NCI-H146 treated with DMSO at 0.1 percent for 48 hours (cell line): Measurements from ENCODE around the gene COQ10B.

Experiments
- DNase-seq: peaks from one replicate; lab custom pipeline; 2025; ENCODE audit not compliant: unreplicated experiment; lab: John Stamatoyannopoulos, UW

The COQ10B gene

DNA sequence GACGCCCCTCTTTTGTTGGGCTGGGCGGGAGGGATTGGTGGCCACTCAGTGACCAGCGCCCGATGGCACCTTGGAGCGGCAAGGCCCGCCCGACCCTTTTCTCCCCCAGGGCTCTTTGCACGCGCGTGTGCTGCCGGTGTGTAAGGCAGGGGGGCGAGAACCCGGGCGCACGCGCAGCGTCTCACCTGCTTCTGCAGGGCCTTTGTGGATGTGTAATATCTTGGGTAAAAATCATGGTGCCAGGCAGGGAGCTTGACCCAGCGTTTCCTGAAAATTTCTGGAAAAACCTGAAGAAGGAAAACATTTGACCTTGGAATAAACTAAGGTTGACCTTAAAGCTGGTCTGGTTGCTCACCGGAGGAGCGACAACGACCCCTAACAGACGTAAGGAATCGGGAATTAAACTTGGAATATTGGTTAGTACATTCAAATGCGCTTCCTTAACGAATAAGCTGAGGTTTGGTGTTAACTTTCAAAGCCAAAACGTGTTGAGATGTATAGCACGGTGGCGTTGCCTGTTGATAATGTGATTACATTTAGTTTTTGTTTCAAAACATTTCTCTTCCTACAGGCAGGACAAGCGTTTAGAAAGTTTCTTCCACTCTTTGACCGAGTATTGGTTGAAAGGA is 47.3 kb downstream of the COQ10B start:
- DNase-seq, result no peak

DNA sequence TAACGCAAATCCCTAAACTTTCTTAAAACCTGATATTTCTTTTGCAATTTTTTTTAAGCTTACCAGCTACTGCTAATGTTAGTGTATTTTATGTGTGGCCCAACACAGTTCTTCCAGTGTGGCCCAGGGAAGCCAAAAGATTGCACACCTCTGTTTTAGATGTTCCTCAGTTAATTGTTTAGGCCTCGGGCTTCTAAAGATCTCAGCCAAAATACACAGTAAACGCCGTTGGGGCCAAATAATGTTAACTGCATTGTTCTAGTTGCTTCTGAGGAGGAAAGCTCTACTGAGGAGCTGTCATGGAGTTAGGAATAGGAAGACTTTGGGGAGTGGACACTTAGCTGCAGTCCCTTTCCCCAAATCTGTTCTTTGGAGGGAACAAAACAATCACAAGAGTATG is 48.8 kb downstream of the COQ10B start:
- no peak for DNase-seq

DNA sequence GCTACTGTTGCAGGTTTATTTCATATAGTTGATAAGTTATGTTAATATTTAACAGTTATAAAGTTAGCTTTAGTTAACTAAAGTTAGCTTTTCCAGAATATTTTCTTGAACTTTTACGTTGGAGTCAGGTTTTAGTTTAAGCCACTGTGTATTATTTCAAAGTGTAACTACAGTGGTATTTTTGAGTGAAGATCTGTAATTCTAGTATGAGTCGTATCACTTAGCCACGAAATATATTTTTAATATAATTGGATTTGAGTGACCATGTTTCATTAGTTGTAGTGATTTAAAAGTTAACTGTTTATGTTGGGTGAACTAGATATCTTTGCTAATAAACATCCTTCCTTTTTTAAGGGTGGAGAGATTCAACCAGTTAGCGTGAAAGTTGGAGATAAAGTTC is 49.3 kb downstream of the COQ10B start:
- DNase-seq, result no peak

DNA sequence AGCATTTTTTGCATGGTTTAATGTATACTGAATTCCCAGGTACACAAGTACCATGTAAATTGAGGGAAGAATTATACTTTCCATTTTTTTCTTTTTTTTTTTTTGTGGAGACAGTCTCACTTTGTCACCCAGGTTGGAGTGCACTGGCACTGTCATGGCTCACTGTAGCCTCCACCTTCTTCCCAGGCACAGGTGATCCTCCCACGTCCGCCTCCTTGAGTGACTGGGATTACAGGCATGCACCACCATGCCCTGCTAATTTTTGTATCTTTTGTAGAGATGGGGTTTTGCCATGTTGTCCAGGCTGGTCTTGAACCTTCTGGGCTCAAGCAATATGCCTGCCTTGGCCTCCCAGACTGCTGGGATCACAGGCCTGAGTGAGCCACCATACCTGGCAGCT is 50.6 kb downstream of the COQ10B start:
- no peak for DNase-seq

DNA sequence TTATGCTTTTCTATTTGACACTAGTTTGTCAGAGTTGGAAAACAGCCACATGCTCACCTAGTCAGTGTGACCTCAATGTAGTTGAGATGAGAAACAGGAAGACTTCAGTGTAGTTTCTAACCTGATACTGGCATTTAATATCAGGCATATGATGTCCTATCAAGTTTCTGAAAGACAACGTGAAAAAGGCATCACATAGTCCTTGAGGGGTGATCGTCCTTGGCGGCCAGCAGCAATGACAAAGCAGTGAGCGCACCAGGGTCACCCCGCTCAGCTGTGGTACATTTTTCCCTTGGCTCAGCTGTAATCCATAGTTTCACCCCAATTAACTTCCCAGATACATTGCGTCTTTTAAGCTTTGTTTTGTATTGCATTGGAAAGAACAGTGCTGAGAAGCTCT is 51.2 kb downstream of the COQ10B start:
- DNase-seq, result no peak

DNA sequence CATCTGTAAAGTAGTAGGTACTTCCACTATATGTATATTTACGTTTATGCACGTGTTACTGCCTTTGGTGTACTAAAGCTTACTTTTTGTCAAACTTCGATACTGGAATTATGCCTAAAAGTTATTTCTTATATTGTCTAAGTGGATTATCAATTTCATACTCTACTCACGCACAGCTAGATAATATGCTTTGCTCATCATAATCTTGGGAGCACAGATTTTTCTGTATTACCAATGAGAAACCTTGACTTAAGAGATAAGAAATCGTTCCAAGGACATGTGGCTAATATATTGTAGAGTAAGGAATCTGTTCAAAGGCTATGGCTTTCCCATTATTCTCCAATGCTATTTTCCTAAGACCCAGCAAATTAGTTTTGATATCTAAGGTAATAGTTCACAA is 53.3 kb downstream of the COQ10B start:
- no peak for DNase-seq

DNA sequence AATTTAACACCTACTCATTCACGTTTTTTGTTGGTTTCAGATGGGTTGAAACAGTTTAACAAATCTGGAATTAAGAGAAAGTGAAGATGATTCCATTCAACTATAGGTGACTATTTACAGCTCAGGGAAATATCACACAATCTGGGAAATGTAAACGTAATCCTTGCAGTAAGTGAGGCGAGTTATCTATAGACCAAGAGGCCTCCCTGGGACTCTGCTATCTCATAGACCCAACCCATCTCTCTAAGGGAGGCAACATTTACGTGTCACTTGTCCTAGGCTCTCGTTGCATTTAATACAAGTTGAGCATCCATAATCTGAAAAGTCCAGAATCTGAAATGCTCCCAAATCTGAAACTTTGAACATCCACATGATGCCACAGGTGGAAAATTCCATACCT is 60.6 kb downstream of the COQ10B start:
- no peak for DNase-seq

DNA sequence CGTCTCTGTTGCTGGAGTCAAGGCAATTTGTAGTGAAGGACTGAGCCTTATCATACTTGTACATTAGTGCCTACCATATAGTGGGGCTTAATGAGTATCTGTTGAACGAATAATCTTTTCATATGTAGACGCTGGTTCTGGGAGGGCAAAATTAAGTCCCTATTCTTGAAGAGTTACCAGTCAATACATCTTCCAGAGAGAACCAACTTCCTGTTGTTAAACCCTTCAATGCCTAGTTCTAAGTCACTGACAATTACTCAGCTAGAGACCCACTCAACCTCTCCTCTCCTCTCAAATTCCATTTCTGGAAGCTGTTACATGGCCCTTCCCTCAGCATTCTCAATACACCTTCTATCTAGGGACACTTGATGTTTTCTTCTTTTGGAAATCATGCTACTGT is 61.4 kb downstream of the COQ10B start:
- no peak for DNase-seq

DNA sequence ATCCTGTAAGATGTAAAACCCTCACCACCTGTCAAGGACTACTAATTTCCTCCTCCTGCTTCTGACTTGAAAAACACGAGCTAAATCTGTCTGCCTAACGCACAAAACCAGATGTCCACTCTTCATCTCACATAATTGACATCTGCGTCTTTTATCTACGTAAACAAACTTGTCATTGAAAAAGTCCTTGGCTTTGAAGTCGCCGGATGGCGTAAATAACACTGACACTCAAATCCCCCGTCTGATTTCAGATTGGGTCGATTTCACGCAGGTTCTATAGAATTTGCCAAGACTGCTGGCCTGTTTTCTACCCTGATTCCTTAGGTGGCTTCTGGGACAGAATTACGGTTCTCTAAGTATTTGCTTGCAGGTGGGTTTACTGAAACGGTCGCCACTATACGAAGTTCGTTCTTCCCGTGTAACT is 62.0 kb downstream of the COQ10B start:
- DNase-seq, result no peak

DNA sequence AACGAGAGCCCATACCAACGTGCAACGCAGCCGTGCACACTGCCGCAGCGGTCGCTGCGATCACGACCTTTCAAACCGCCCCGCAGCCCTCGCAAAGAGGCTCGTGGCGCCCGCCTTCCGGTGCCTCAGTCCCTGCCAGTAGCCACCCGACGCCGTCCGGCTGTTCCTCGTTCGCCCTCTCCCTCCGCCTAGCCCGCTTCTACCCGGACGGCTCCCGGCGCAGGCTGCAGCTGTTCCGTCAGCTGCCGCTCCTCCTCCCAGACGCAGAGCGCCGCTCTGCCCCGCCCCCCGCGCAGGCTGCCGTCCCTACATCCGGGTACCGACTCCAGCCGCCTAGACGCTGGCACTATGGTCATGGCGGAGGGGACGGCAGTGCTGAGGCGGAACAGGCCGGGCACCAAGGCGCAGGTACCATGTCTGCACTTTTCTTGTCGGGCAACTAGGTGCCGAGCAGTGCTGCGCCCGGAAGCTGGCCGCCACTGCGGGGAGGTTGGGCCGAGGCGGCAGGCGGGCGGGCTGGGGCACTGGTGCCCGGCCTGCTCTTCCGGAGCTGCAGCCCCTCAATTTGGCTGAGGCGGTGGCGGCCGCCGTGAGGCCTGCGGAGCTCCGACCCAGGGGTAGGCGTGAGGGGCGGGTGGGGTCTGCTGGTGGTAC is 62.5 kb downstream of the COQ10B start, which contains the start of gene MOB4:
Gene MOB4, plus strand, starts transcription at position 328 of the 654 bp plus-strand sequence. Its CDS starts 21 bp downstream, at position 349.
- peak; percentile 81 for DNase-seq

DNA sequence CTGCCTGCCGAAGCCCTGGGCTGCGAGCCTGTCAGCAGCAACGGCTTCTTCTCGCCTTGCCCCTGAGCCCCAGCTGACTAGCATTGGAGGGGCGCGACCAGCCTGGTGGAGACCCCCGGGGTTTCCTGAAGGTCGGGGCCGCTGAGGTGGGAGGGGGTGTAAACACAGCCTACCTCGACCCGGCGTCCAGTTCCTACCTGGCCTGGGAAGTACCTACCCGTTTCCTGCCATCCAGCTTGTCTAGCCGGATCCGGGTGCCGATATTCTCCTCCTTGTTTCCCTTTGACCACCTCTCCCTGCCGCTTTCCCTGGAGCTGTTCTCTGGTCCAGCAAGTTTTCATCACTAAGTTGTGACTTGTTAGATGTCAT is 63.0 kb downstream of the COQ10B start:
- peak; percentile 1 for DNase-seq

DNA sequence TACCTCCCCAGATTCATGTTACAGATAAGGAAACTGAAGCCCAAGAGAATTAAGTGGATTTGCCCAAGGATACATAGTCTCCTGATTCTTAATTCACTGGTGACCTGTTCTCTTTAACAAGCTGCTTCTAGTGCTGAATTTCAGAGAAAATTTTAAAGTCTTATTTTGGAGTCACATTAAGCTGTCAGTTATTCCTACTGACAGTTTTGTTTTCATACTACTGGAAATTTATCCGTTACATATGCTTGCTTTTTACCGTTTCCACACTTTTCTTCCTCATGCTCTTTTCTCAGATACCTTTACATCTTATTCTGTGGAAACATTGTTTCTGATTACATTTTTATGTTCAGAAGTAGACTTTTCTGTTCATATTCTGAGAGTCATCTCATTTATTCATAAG is 63.8 kb downstream of the COQ10B start:
- no peak for DNase-seq
